Measurements from ENCODE around the gene C1orf53.

GRCh38 chr1:197908716-197909220 lies 6.3 kb downstream of the C1orf53 start:
- no peak for TF ChIP-seq CTCF (tag by site-specific recombination; IDR thresholded peaks at IDR 0.05)
- TF ChIP-seq ZBTB49 (tag by site-specific recombination; IDR thresholded peaks at IDR 0.05; ENCODE audit: low read depth): no peak
- no peak for TF ChIP-seq ZNF76 (tag by site-specific recombination; IDR thresholded peaks at IDR 0.05; ENCODE audit: borderline replicate concordance, low read depth)
- no peak for TF ChIP-seq YY1 (tag by site-specific recombination; IDR thresholded peaks at IDR 0.05)
- TF ChIP-seq ZNF571 (tag by site-specific recombination; IDR thresholded peaks at IDR 0.05): no peak

Data from HEK293 (cell line).